T-helper 1 cell treated with Interleukin-12 subunit alpha and Interleukin-12 subunit beta and Interleukin-4 antibody, amounts not matched to agents 30 μg/mL and 1 μg/mL, for 36 hours (primary cell): Measurements from ENCODE around the gene DGKD.
A peak's percentile ranks its signal among the peaks of the same experiment; 100 is the strongest.

ENCODE experiments used
- H3K27ac Mint-ChIP-seq: one replicate; pipeline ENCODE4 v1.8.0; 2021; ENCODE audit warnings: mild to moderate bottlenecking, mixed read lengths
- H3K27me3 Mint-ChIP-seq: one replicate; pipeline ENCODE4 v1.8.0; 2021; ENCODE audit warnings: low read depth, mixed read lengths
- H3K36me3 Mint-ChIP-seq: one replicate; pipeline ENCODE4 v1.8.0; 2021; ENCODE audit warnings: low read depth, mixed read lengths
- H3K4me1 Mint-ChIP-seq: one replicate; pipeline ENCODE4 v1.8.0; 2021; ENCODE audit warnings: low read depth, mixed read lengths
- H3K4me3 Mint-ChIP-seq: one replicate; pipeline ENCODE4 v1.8.0; 2021; ENCODE audit warnings: mild to moderate bottlenecking, moderate library complexity, mixed read lengths
- H3K9me3 Mint-ChIP-seq: one replicate; pipeline ENCODE4 v1.8.0; 2021; ENCODE audit warnings: mixed read lengths

The DGKD gene

GRCh38 chr2:233353769-233354499 is at the start of gene DGKD:
Gene DGKD, plus strand, starts transcription at chr2:233354494. Its CDS starts 25 bp downstream, at chr2:233354519.
- Mint-ChIP-seq H3K4me1 (peaks cover 65% of the 10 kb centered on the region), H3K4me3 (peak within 1 kb of the TSS; percentile 85), H3K27ac (peak within 1 kb of the TSS; percentile 78), H3K9me3 (no peaks in the 10 kb centered on the region), H3K27me3 (no peaks in the 10 kb centered on the region), H3K36me3 (peaks cover 19% of the 10 kb centered on the region)

GRCh38 chr2:233307565-233307964 is 46.7 kb upstream of the DGKD start, which contains the start of gene SAG:
Gene SAG, plus strand, starts transcription at chr2:233307816. Its CDS starts 1,374 bp downstream, at chr2:233309190.
- no peaks in the 10 kb centered on the region for H3K9me3 Mint-ChIP-seq
- H3K4me1 Mint-ChIP-seq, result peaks cover 2% of the 10 kb centered on the region
- peaks cover 10% of the 10 kb centered on the region for H3K27me3 Mint-ChIP-seq
- no peak within 1 kb of the TSS for H3K4me3 Mint-ChIP-seq
- H3K36me3 Mint-ChIP-seq, result no peaks in the 10 kb centered on the region
- H3K27ac Mint-ChIP-seq, result no peak within 1 kb of the TSS

GRCh38 chr2:233311241-233311926 is 42.9 kb upstream of the DGKD start:
- no peaks in the 10 kb centered on the region for H3K9me3 Mint-ChIP-seq
- peaks cover 10% of the 10 kb centered on the region for H3K27me3 Mint-ChIP-seq
- H3K4me3 Mint-ChIP-seq, result no peak overlapping the region
- no peak overlapping the region for H3K27ac Mint-ChIP-seq
- no peaks in the 10 kb centered on the region for H3K36me3 Mint-ChIP-seq
- peaks cover 2% of the 10 kb centered on the region for H3K4me1 Mint-ChIP-seq

- Mint-ChIP-seq H3K4me1 (peaks cover 2% of the 10 kb centered on the region), H3K4me3 (no peak overlapping the region), H3K9me3 (no peaks in the 10 kb centered on the region), H3K27me3 (peaks cover 10% of the 10 kb centered on the region), H3K36me3 (no peaks in the 10 kb centered on the region), H3K27ac (no peak overlapping the region)
These were observed 41.4 kb upstream of the DGKD start for GRCh38 chr2:233312874-233313273.

GRCh38 chr2:233314180-233314925 is 39.9 kb upstream of the DGKD start:
- Mint-ChIP-seq H3K27ac (no peak overlapping the region), H3K27me3 (peaks cover 19% of the 10 kb centered on the region), H3K4me3 (no peak overlapping the region), H3K9me3 (no peaks in the 10 kb centered on the region), H3K4me1 (peaks cover 2% of the 10 kb centered on the region), H3K36me3 (no peaks in the 10 kb centered on the region)

GRCh38 chr2:233317196-233317943 is 36.9 kb upstream of the DGKD start:
- no peaks in the 10 kb centered on the region for H3K36me3 Mint-ChIP-seq
- no peak overlapping the region for H3K4me3 Mint-ChIP-seq
- no peak overlapping the region for H3K27ac Mint-ChIP-seq
- H3K27me3 Mint-ChIP-seq, result peaks cover 19% of the 10 kb centered on the region
- H3K9me3 Mint-ChIP-seq, result no peaks in the 10 kb centered on the region
- H3K4me1 Mint-ChIP-seq, result no peaks in the 10 kb centered on the region

GRCh38 chr2:233319256-233319655 is 35.0 kb upstream of the DGKD start:
- Mint-ChIP-seq H3K4me3 (no peak overlapping the region), H3K9me3 (no peaks in the 10 kb centered on the region), H3K4me1 (peaks cover 3% of the 10 kb centered on the region), H3K27ac (no peak overlapping the region), H3K36me3 (no peaks in the 10 kb centered on the region), H3K27me3 (peaks cover 19% of the 10 kb centered on the region)

- no peak overlapping the region for H3K27ac Mint-ChIP-seq
- H3K4me1 Mint-ChIP-seq, result peaks cover 3% of the 10 kb centered on the region
- no peaks in the 10 kb centered on the region for H3K9me3 Mint-ChIP-seq
- peaks cover 19% of the 10 kb centered on the region for H3K27me3 Mint-ChIP-seq
- no peaks in the 10 kb centered on the region for H3K36me3 Mint-ChIP-seq
- no peak overlapping the region for H3K4me3 Mint-ChIP-seq
These were observed 33.8 kb upstream of the DGKD start for GRCh38 chr2:233320470-233320869.

- Mint-ChIP-seq H3K36me3 (no peaks in the 10 kb centered on the region), H3K27ac (no peak overlapping the region), H3K9me3 (no peaks in the 10 kb centered on the region), H3K4me3 (no peak overlapping the region), H3K27me3 (peaks cover 19% of the 10 kb centered on the region), H3K4me1 (peaks cover 3% of the 10 kb centered on the region)
These were observed 33.1 kb upstream of the DGKD start for GRCh38 chr2:233321166-233321565.

- Mint-ChIP-seq H3K36me3 (no peaks in the 10 kb centered on the region), H3K27me3 (peaks cover 13% of the 10 kb centered on the region), H3K4me3 (no peak overlapping the region), H3K4me1 (peaks cover 3% of the 10 kb centered on the region), H3K27ac (no peak overlapping the region), H3K9me3 (no peaks in the 10 kb centered on the region)
These were observed 30.4 kb upstream of the DGKD start for GRCh38 chr2:233323851-233324250.

- Mint-ChIP-seq H3K27ac (no peak overlapping the region), H3K9me3 (no peaks in the 10 kb centered on the region), H3K4me1 (peaks cover 7% of the 10 kb centered on the region), H3K4me3 (no peak overlapping the region), H3K27me3 (peaks cover 11% of the 10 kb centered on the region), H3K36me3 (no peaks in the 10 kb centered on the region)
These were observed 29.0 kb upstream of the DGKD start for GRCh38 chr2:233325256-233325655.

- no peak overlapping the region for H3K4me3 Mint-ChIP-seq
These were observed 28.5 kb upstream of the DGKD start for GRCh38 chr2:233325814-233326213.

GRCh38 chr2:233326500-233326899 is 27.8 kb upstream of the DGKD start:
- H3K9me3 Mint-ChIP-seq, result peaks cover 6% of the 10 kb centered on the region
- peaks cover 14% of the 10 kb centered on the region for H3K4me1 Mint-ChIP-seq
- no peak overlapping the region for H3K27ac Mint-ChIP-seq

More at GRCh38 chr2:233325814-233326213, 28.5 kb upstream of the DGKD start:
- H3K4me1 Mint-ChIP-seq, result peaks cover 8% of the 10 kb centered on the region
- H3K27ac Mint-ChIP-seq, result peak overlapping the region; percentile 52
- H3K9me3 Mint-ChIP-seq, result no peaks in the 10 kb centered on the region
- H3K27me3 Mint-ChIP-seq, result peaks cover 8% of the 10 kb centered on the region
- no peaks in the 10 kb centered on the region for H3K36me3 Mint-ChIP-seq

GRCh38 chr2:233328922-233329321 is 25.4 kb upstream of the DGKD start:
- H3K4me3 Mint-ChIP-seq, result no peak overlapping the region
- peaks cover 6% of the 10 kb centered on the region for H3K9me3 Mint-ChIP-seq
- H3K27ac Mint-ChIP-seq, result no peak overlapping the region
- no peaks in the 10 kb centered on the region for H3K36me3 Mint-ChIP-seq
- peaks cover 28% of the 10 kb centered on the region for H3K4me1 Mint-ChIP-seq
- no peaks in the 10 kb centered on the region for H3K27me3 Mint-ChIP-seq

More at GRCh38 chr2:233326500-233326899, 27.8 kb upstream of the DGKD start:
- no peaks in the 10 kb centered on the region for H3K36me3 Mint-ChIP-seq
- peaks cover under 1% of the 10 kb centered on the region for H3K27me3 Mint-ChIP-seq
- H3K4me3 Mint-ChIP-seq, result no peak overlapping the region
